Omental fat pad (tissue), 4 donors: ENCODE measurements around the gene KRTAP19-3. TPM values are rescaled to one million over a fixed set of nuclear protein-coding genes. Genes with fewer than 3 reads are reported as not detected.

Experiments
- ATAC-seq: fragments of 150-250 bp; one replicate; pipeline ENCODE4 v1.9.1; 2016; ENCODE audit warnings: mild to moderate bottlenecking, moderate library complexity; ENCODE audit not compliant: low FRiP score
- DNase-seq: peaks from one replicate; pipeline ENCODE4 v3.0.0-alpha.2; 2019; ENCODE audit warnings: low spot score
- CTCF ChIP-seq, 3 donors: fragments of 450-650 bp; IDR thresholded peaks; one replicate each; pipeline ENCODE4 v1.5.1; 2016 to 2017; ENCODE audit warnings: antibody characterized with exemption in 3 of 3, mild to moderate bottlenecking in 3 of 3, moderate library complexity in 2 of 3
- small RNA-seq: library from RNA; depleted of rRNA; stranded (forward); fragments of <200 nt; gene quantifications from one replicate; pipeline ENCODE3, GENCODE V24; 2016
- total RNA-seq, 4 donors: library from RNA; depleted of rRNA; stranded (reverse); fragments of >200 nt; gene quantifications; one replicate each; pipeline ENCODE4 v1.1.0, GENCODE V29; 2016

The KRTAP19-3 gene
- total RNA-seq, 4 donors from 2014 or later = not detected

GRCh38 chr21:30463713-30464112 is 28.1 kb downstream of the KRTAP19-3 start:
- no peak for ATAC-seq
- TF ChIP-seq CTCF (IDR thresholded peaks at IDR 0.05) = no peak
- no peak for DNase-seq

GRCh38 chr21:30448514-30448913 is 43.3 kb downstream of the KRTAP19-3 start:
- ATAC-seq (no peak), DNase-seq (no peak)
- no peak for TF ChIP-seq CTCF (IDR thresholded peaks at IDR 0.05)

DNA sequence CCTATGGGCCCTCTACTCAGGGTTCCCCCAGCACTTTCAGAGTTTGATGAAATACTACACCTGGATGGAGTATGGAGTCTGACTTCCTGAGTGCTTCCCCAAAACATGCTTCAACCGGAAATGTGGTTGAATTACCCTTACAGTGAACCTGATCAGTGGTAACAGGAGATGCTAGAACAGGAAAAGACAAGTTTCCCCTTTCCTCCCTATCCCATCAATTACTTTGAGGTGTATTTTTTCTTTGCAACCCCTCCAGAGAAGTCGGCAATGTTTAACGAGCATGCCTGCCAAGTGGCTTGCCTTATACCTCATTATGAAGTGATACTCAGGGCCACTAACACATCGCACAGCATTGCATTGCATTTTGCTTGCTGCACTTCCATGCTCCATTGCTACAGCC is 44.8 kb downstream of the KRTAP19-3 start:
- no peak for ATAC-seq
- no peak for DNase-seq
- no peak for TF ChIP-seq CTCF (IDR thresholded peaks at IDR 0.05)

GRCh38 chr21:30444204-30444603 is 47.6 kb downstream of the KRTAP19-3 start:
- TF ChIP-seq CTCF (IDR thresholded peaks at IDR 0.05) = no peak
- ATAC-seq = no peak
- DNase-seq = no peak

DNA sequence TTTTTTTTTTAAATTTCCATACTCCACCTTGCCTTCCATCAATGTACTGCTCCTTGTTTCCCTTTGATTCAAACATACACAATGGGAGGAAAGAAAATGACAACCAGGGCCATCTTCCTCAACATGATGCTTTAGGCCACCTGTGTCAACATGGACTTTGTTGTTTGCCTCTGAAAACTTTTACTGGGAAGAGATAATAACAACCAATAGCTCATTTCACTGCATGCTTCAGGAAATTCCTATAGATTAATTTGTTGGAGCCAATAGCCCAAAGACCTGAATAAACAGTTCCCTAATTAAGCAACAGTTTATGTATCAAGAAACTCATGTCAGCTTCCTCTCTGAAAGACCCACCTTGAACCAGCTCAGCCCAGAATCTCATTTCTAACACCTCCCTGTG is 48.6 kb downstream of the KRTAP19-3 start:
- DNase-seq (no peak), ATAC-seq (no peak)
- TF ChIP-seq CTCF (IDR thresholded peaks at IDR 0.05) = no peak

Small RNA genes within 50 kb of the gene (small RNA-seq; reads per million reads assigned to genes)
- gene AP000567.1 (not detected), gene KRTAP19-10P (not detected), gene KRTAP19-11P (not detected), gene KRTAP19-9P (not detected)

Other genes with a start within 250 kb of the KRTAP19-3 start
- not detected for gene KRTAP24-1, start 209.1 kb downstream of the KRTAP19-3 start, total RNA-seq
- gene KRTAP25-1, start 202.5 kb downstream of the KRTAP19-3 start, total RNA-seq = not detected
- gene KRTAP26-1, start 171.7 kb downstream of the KRTAP19-3 start, total RNA-seq = not detected
- not detected for gene KRTAP27-1, start 154.3 kb downstream of the KRTAP19-3 start, total RNA-seq
- not detected for gene KRTAP23-1, start 143.4 kb downstream of the KRTAP19-3 start, total RNA-seq
- not detected for gene KRTAP13-2, start 119.7 kb downstream of the KRTAP19-3 start, total RNA-seq
- gene KRTAP13-1, start 96.0 kb downstream of the KRTAP19-3 start, total RNA-seq = not detected
- gene KRTAP13-3, start 66.1 kb downstream of the KRTAP19-3 start, total RNA-seq = not detected
- gene KRTAP13-4, start 61.8 kb downstream of the KRTAP19-3 start, total RNA-seq = not detected
- gene KRTAP15-1, start 51.7 kb downstream of the KRTAP19-3 start, total RNA-seq = not detected
- not detected for gene KRTAP19-1, start 11.6 kb downstream of the KRTAP19-3 start, total RNA-seq
- gene KRTAP19-2, start 4.6 kb downstream of the KRTAP19-3 start, total RNA-seq = not detected
- gene KRTAP19-4, start 5.2 kb upstream of the KRTAP19-3 start, total RNA-seq = not detected
- gene KRTAP19-5, start 10.1 kb upstream of the KRTAP19-3 start, total RNA-seq = not detected
- not detected for gene KRTAP19-6, start 49.9 kb upstream of the KRTAP19-3 start, total RNA-seq
- not detected for gene KRTAP19-7, start 69.3 kb upstream of the KRTAP19-3 start, total RNA-seq
- not detected for gene KRTAP22-2, start 98.4 kb upstream of the KRTAP19-3 start, total RNA-seq
- gene KRTAP6-3, start 100.4 kb upstream of the KRTAP19-3 start, total RNA-seq = not detected
- not detected for gene KRTAP6-2, start 106.9 kb upstream of the KRTAP19-3 start, total RNA-seq
- gene KRTAP22-1, start 109.1 kb upstream of the KRTAP19-3 start, total RNA-seq = not detected
- gene KRTAP6-1, start 121.9 kb upstream of the KRTAP19-3 start, total RNA-seq = not detected
- gene KRTAP20-1, start 124.4 kb upstream of the KRTAP19-3 start, total RNA-seq = not detected
- not detected for gene KRTAP20-4, start 128.6 kb upstream of the KRTAP19-3 start, total RNA-seq
- gene KRTAP20-2, start 143.2 kb upstream of the KRTAP19-3 start, total RNA-seq = not detected
- gene KRTAP20-3, start 150.9 kb upstream of the KRTAP19-3 start, total RNA-seq = not detected
- gene KRTAP21-3, start 226.8 kb upstream of the KRTAP19-3 start, total RNA-seq = not detected